ENCODE data around the gene MAP2K5. TPM values are rescaled to one million over a fixed set of nuclear protein-coding genes. Genes with fewer than 3 reads are reported as not detected.

The MAP2K5 gene
- polyA plus RNA-seq, 1 donor from 2014 or later = 12.1 TPM

GRCh38 chr15:67758619-67759300 lies 216.3 kb downstream of the MAP2K5 start:
- Histone ChIP-seq H3K9me2 (ENCODE audit: insufficient read depth, low read length) (no peaks in the 10 kb centered on the region), H3K79me2 (replicated peaks; ENCODE audit: insufficient read depth, low read length) (no peaks in the 10 kb centered on the region), H3K9ac (ENCODE audit: low read length) (no peak overlapping the region), H3K27ac (ENCODE audit: low read length) (no peak overlapping the region), H3K4me3 (ENCODE audit: low read length) (no peak overlapping the region), H3K4me2 (ENCODE audit: low read length) (no peak overlapping the region), H3K27me3 (ENCODE audit: insufficient read depth, low read depth, low read length) (no peaks in the 10 kb centered on the region), H2AFZ (ENCODE audit: low read depth, low read length) (no peak overlapping the region), H3K9me3 (ENCODE audit: low read length) (no peaks in the 10 kb centered on the region), H3F3A (ENCODE audit: insufficient read depth, low read length, poor library complexity, severe bottlenecking) (no peaks in the 10 kb centered on the region), H4K20me1 (ENCODE audit: insufficient read depth) (no peaks in the 10 kb centered on the region), H3K36me3 (ENCODE audit: insufficient read depth, low read length) (no peaks in the 10 kb centered on the region)
- TF ChIP-seq EP300 (conservative IDR thresholded peaks at IDR 0.05; ENCODE audit: poor library complexity, severe bottlenecking) = no peak
- TF ChIP-seq POLR2AphosphoS5 (IDR thresholded peaks at IDR 0.05) = no peak
- no peak for TF ChIP-seq TAF1 (IDR thresholded peaks at IDR 0.05; ENCODE audit: low read depth)
- TF ChIP-seq REST (IDR thresholded peaks at IDR 0.05; ENCODE audit: borderline replicate concordance) = no peak
- TF ChIP-seq CTCF (IDR thresholded peaks at IDR 0.05; ENCODE audit: poor library complexity, severe bottlenecking) = no peak
- TF ChIP-seq SMC3 (conservative IDR thresholded peaks at IDR 0.05; ENCODE audit: poor library complexity) = no peak
- no peak for TF ChIP-seq MXI1 (conservative IDR thresholded peaks at IDR 0.05; ENCODE audit: poor library complexity, severe bottlenecking)
- TF ChIP-seq RAD21 (conservative IDR thresholded peaks at IDR 0.05) = no peak
- no peak for TF ChIP-seq EZH2 (IDR thresholded peaks at IDR 0.05; ENCODE audit: borderline replicate concordance, insufficient read depth, low read length, poor library complexity, severe bottlenecking)

GRCh38 chr15:67760901-67761300 lies 218.4 kb downstream of the MAP2K5 start:
- Histone ChIP-seq H3K9me3 (ENCODE audit: low read length) (no peaks in the 10 kb centered on the region), H3K4me2 (ENCODE audit: low read length) (no peak overlapping the region), H3K9ac (ENCODE audit: low read length) (no peak overlapping the region), H4K20me1 (ENCODE audit: insufficient read depth) (no peaks in the 10 kb centered on the region), H3K36me3 (ENCODE audit: insufficient read depth, low read length) (no peaks in the 10 kb centered on the region), H2AFZ (ENCODE audit: low read depth, low read length) (no peak overlapping the region), H3F3A (ENCODE audit: insufficient read depth, low read length, poor library complexity, severe bottlenecking) (no peaks in the 10 kb centered on the region), H3K4me3 (ENCODE audit: low read length) (no peak overlapping the region), H3K27ac (ENCODE audit: low read length) (no peak overlapping the region), H3K9me2 (ENCODE audit: insufficient read depth, low read length) (no peaks in the 10 kb centered on the region), H3K27me3 (ENCODE audit: insufficient read depth, low read depth, low read length) (no peaks in the 10 kb centered on the region), H3K79me2 (replicated peaks; ENCODE audit: insufficient read depth, low read length) (no peaks in the 10 kb centered on the region)
- TF ChIP-seq RAD21 (conservative IDR thresholded peaks at IDR 0.05) = no peak
